ENCODE data around the gene CLDN5.

CLDN5 gene

GRCh38 chr22:19525116-19525660 is 978 bp upstream of the CLDN5 start:
- no peak for DNase-seq (ENCODE audit: low read depth)
- TF ChIP-seq CTCF (IDR thresholded peaks at IDR 0.05; ENCODE audit: low read depth, low read length, missing control alignments): no peak
- in situ Hi-C loops (cut with HindIII; ENCODE audit: low sequenced_read_pairs): no loop called here
- no peak overlapping the region for H3K4me3 ChIP-seq (ENCODE audit: low read depth, low read length)

- TF ChIP-seq CTCF (IDR thresholded peaks at IDR 0.05; ENCODE audit: low read depth, low read length, missing control alignments): no peak
- in situ Hi-C loops (cut with HindIII; ENCODE audit: low sequenced_read_pairs): no loop called here
- H3K4me3 ChIP-seq (ENCODE audit: low read depth, low read length): peak overlapping the region; percentile 37
- DNase-seq (ENCODE audit: low read depth): no peak
Measured at GRCh38 chr22:19523240-19524169, 705 bp downstream of the CLDN5 start.

- no peak for TF ChIP-seq CTCF (IDR thresholded peaks at IDR 0.05; ENCODE audit: low read depth, low read length, missing control alignments)
- in situ Hi-C loops (cut with HindIII; ENCODE audit: low sequenced_read_pairs): no loop called here
Measured at GRCh38 chr22:19522881-19523239, 1.4 kb downstream of the CLDN5 start.

GRCh38 chr22:19522190-19522880 is 1.9 kb downstream of the CLDN5 start:
- TF ChIP-seq CTCF (IDR thresholded peaks at IDR 0.05; ENCODE audit: low read depth, low read length, missing control alignments): no peak
- DNase-seq (ENCODE audit: low read depth): no peak
- in situ Hi-C loops (cut with HindIII; ENCODE audit: low sequenced_read_pairs): no loop called here
- H3K4me3 ChIP-seq (ENCODE audit: low read depth, low read length): no peak overlapping the region

More at GRCh38 chr22:19522881-19523239, 1.4 kb downstream of the CLDN5 start:
- DNase-seq (ENCODE audit: low read depth): no peak
- peak overlapping the region; percentile 37 for H3K4me3 ChIP-seq (ENCODE audit: low read depth, low read length)

- H3K4me3 ChIP-seq (ENCODE audit: low read depth, low read length): no peak overlapping the region
- in situ Hi-C loops (cut with HindIII; ENCODE audit: low sequenced_read_pairs): no loop called here
- DNase-seq (ENCODE audit: low read depth): no peak
- TF ChIP-seq CTCF (IDR thresholded peaks at IDR 0.05; ENCODE audit: low read depth, low read length, missing control alignments): no peak
Measured at GRCh38 chr22:19520566-19521305, 3.5 kb downstream of the CLDN5 start.

- no peak for TF ChIP-seq CTCF (IDR thresholded peaks at IDR 0.05; ENCODE audit: low read depth, low read length, missing control alignments)
- no peak for DNase-seq (ENCODE audit: low read depth)
- H3K4me3 ChIP-seq (ENCODE audit: low read depth, low read length): no peak overlapping the region
- in situ Hi-C loops (cut with HindIII; ENCODE audit: low sequenced_read_pairs): no loop called here
Measured at GRCh38 chr22:19520007-19520406, 4.2 kb downstream of the CLDN5 start.
